ENCODE data around the gene ARID3A. TPM values are rescaled to one million over a fixed set of nuclear protein-coding genes. Genes with fewer than 3 reads are reported as not detected.
A peak's percentile ranks its signal among the peaks of the same experiment; 100 is the strongest.

The ARID3A gene
- total and polyA plus RNA-seq, 2 of the 13 experiments (the other 11 are each of a cell fraction or from before 2014, with no cell fraction given): 71.3 to 77.9 TPM

DNA sequence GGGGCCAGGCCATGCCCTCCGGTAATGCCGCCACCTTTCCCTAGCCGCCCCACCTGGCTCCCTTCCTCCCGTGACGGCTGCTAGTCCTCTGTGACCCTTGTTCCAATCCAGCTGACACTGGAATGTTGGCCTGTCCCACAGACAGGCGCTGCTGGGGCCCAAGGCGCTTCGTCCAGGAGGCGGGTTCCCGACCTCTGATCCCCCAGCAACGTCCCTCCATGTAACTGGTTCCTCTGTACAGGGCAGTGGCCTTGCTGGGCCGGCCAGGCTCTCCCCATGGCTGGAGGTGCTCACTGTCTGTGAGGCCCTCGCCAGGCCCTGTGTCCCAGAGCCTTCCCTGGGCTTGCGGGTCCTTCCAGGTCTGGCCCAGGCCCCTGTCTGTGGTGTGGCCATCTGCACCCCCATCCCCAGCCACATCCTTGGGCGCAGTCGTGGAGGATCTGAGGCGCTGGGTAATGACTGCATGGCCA lies 67.6 kb downstream of the ARID3A start (continued):
- 0 out of 2 replicates have a peak, but pooled peaks have one; percentile 12 for TF ChIP-seq ZNF644 (CRISPR knock-in tag; IDR thresholded peaks at IDR 0.05; ENCODE audit: low read depth)
- no peak for TF ChIP-seq PHB2 (IDR thresholded peaks at IDR 0.05; ENCODE audit: partially characterized antibody)
- TF ChIP-seq, protein P1, sequence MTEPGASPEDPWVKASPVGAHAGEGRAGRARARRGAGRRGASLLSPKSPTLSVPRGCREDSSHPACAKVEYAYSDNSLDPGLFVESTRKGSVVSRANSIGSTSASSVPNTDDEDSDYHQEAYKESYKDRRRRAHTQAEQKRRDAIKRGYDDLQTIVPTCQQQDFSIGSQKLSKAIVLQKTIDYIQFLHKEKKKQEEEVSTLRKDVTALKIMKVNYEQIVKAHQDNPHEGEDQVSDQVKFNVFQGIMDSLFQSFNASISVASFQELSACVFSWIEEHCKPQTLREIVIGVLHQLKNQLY (CRISPR knock-in tag; IDR thresholded peaks at IDR 0.05): peak; percentile 53; the same call in 1 of the 2 replicates
- TF ChIP-seq, protein P2, sequence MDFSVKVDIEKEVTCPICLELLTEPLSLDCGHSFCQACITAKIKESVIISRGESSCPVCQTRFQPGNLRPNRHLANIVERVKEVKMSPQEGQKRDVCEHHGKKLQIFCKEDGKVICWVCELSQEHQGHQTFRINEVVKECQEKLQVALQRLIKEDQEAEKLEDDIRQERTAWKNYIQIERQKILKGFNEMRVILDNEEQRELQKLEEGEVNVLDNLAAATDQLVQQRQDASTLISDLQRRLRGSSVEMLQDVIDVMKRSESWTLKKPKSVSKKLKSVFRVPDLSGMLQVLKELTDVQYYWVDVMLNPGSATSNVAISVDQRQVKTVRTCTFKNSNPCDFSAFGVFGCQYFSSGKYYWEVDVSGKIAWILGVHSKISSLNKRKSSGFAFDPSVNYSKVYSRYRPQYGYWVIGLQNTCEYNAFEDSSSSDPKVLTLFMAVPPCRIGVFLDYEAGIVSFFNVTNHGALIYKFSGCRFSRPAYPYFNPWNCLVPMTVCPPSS (IDR thresholded peaks at IDR 0.05): no peak
- TF ChIP-seq, protein P3, sequence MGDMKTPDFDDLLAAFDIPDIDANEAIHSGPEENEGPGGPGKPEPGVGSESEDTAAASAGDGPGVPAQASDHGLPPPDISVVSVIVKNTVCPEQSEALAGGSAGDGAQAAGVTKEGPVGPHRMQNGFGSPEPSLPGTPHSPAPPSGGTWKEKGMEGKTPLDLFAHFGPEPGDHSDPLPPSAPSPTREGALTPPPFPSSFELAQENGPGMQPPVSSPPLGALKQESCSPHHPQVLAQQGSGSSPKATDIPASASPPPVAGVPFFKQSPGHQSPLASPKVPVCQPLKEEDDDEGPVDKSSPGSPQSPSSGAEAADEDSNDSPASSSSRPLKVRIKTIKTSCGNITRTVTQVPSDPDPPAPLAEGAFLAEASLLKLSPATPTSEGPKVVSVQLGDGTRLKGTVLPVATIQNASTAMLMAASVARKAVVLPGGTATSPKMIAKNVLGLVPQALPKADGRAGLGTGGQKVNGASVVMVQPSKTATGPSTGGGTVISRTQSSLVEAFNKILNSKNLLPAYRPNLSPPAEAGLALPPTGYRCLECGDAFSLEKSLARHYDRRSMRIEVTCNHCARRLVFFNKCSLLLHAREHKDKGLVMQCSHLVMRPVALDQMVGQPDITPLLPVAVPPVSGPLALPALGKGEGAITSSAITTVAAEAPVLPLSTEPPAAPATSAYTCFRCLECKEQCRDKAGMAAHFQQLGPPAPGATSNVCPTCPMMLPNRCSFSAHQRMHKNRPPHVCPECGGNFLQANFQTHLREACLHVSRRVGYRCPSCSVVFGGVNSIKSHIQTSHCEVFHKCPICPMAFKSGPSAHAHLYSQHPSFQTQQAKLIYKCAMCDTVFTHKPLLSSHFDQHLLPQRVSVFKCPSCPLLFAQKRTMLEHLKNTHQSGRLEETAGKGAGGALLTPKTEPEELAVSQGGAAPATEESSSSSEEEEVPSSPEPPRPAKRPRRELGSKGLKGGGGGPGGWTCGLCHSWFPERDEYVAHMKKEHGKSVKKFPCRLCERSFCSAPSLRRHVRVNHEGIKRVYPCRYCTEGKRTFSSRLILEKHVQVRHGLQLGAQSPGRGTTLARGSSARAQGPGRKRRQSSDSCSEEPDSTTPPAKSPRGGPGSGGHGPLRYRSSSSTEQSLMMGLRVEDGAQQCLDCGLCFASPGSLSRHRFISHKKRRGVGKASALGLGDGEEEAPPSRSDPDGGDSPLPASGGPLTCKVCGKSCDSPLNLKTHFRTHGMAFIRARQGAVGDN (CRISPR knock-in tag; IDR thresholded peaks at IDR 0.05): peak; percentile 97
- TF ChIP-seq TSC22D2 (CRISPR knock-in tag; IDR thresholded peaks at IDR 0.05; ENCODE audit: borderline replicate concordance): 0 out of 2 replicates have a peak, but pooled peaks have one; percentile 23
- peak; percentile 15; the same call in 1 of the 2 replicates for TF ChIP-seq ZNF569 (CRISPR knock-in tag; IDR thresholded peaks at IDR 0.05; ENCODE audit: borderline replicate concordance)
- peak; percentile 9; the same call in 1 of the 2 replicates for TF ChIP-seq FOXO1 (CRISPR knock-in tag; IDR thresholded peaks at IDR 0.05)
- peak; percentile 65 for TF ChIP-seq ZNF605 (CRISPR knock-in tag; IDR thresholded peaks at IDR 0.05)
- TF ChIP-seq, protein P4, sequence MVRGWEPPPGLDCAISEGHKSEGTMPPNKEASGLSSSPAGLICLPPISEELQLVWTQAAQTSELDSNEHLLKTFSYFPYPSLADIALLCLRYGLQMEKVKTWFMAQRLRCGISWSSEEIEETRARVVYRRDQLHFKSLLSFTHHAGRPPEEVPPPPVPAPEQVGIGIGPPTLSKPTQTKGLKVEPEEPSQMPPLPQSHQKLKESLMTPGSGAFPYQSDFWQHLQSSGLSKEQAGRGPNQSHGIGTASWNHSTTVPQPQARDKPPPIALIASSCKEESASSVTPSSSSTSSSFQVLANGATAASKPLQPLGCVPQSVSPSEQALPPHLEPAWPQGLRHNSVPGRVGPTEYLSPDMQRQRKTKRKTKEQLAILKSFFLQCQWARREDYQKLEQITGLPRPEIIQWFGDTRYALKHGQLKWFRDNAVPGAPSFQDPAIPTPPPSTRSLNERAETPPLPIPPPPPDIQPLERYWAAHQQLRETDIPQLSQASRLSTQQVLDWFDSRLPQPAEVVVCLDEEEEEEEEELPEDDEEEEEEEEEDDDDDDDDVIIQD (CRISPR knock-in tag; IDR thresholded peaks at IDR 0.05; ENCODE audit: low read depth): 0 out of 2 replicates have a peak, but pooled peaks have one; percentile 22
- peak; percentile 91 for TF ChIP-seq HDAC2 (CRISPR knock-in tag; IDR thresholded peaks at IDR 0.05)
- TF ChIP-seq, protein P5, sequence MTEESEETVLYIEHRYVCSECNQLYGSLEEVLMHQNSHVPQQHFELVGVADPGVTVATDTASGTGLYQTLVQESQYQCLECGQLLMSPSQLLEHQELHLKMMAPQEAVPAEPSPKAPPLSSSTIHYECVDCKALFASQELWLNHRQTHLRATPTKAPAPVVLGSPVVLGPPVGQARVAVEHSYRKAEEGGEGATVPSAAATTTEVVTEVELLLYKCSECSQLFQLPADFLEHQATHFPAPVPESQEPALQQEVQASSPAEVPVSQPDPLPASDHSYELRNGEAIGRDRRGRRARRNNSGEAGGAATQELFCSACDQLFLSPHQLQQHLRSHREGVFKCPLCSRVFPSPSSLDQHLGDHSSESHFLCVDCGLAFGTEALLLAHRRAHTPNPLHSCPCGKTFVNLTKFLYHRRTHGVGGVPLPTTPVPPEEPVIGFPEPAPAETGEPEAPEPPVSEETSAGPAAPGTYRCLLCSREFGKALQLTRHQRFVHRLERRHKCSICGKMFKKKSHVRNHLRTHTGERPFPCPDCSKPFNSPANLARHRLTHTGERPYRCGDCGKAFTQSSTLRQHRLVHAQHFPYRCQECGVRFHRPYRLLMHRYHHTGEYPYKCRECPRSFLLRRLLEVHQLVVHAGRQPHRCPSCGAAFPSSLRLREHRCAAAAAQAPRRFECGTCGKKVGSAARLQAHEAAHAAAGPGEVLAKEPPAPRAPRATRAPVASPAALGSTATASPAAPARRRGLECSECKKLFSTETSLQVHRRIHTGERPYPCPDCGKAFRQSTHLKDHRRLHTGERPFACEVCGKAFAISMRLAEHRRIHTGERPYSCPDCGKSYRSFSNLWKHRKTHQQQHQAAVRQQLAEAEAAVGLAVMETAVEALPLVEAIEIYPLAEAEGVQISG (CRISPR knock-in tag; IDR thresholded peaks at IDR 0.05): peak; percentile 78
- TF ChIP-seq ZBTB1 (CRISPR knock-in tag; IDR thresholded peaks at IDR 0.05; ENCODE audit: borderline replicate concordance): no peak
- TF ChIP-seq ETV5 (CRISPR knock-in tag; IDR thresholded peaks at IDR 0.05; ENCODE audit: borderline replicate concordance): peak; percentile 53; the same call in 1 of the 2 replicates
- TF ChIP-seq ZNF501 (CRISPR knock-in tag; IDR thresholded peaks at IDR 0.05): no peak
- TF ChIP-seq ZNF331 (CRISPR knock-in tag; IDR thresholded peaks at IDR 0.05): peak; percentile 82
- peak; percentile 70; the same call in 1 of the 2 replicates for TF ChIP-seq REPIN1 (CRISPR knock-in tag; IDR thresholded peaks at IDR 0.05; ENCODE audit: borderline replicate concordance, low read depth)
- TF ChIP-seq CREM (IDR thresholded peaks at IDR 0.05): peak; percentile 48; the same call in 1 of the 2 replicates
- TF ChIP-seq CREM (CRISPR knock-in tag; IDR thresholded peaks at IDR 0.05): no peak
- TF ChIP-seq GATAD2A (CRISPR knock-in tag; IDR thresholded peaks at IDR 0.05): peak; percentile 68
- TF ChIP-seq RBM39 (IDR thresholded peaks at IDR 0.05; ENCODE audit: low read depth, low read length, poor library complexity, severe bottlenecking): peak; percentile 75

Measured in HepG2 (cell line).